Activated CD8-positive, alpha-beta T cell treated with anti-CD3 and anti-CD28 coated beads, Interleukin-2, amount 10 ng/mL, durations not matched to agents 7 days and 5 days (primary cell): ENCODE measurements around the gene IL1R1. TPM values are rescaled to one million over a fixed set of nuclear protein-coding genes. Genes with fewer than 3 reads are reported as not detected.
A peak's percentile ranks its signal among the peaks of the same experiment; 100 is the strongest.

ENCODE experiments used
- ATAC-seq: fragments of 150-1000 bp; cut with Tn5 transposase; one replicate; pipeline ENCODE4 v1.10.0; 2021; ENCODE audit warnings: moderate library complexity
- CTCF ChIA-PET: fragments of 350-600 bp; sonication (Branson Sonifier 250); formaldehyde crosslinking; loops from one replicate; lab custom pipeline; 2021; ENCODE audit warnings: antibody characterized with exemption; lab: Charles Lee
- POLR2A ChIA-PET: fragments of 350-600 bp; sonication (Branson Sonifier 250); formaldehyde crosslinking; loops from one replicate; lab custom pipeline; 2021; ENCODE audit warnings: antibody characterized with exemption; lab: Charles Lee
- DNase-seq: peaks from one replicate; pipeline ENCODE4 v3.0.0-alpha.2; 2020
- H3K27ac Mint-ChIP-seq: one replicate; pipeline ENCODE4 v1.8.0; 2021; ENCODE audit warnings: mild to moderate bottlenecking, mixed read lengths
- H3K27me3 Mint-ChIP-seq: one replicate; pipeline ENCODE4 v1.8.0; 2021; ENCODE audit warnings: low read depth, mixed read lengths
- H3K36me3 Mint-ChIP-seq: one replicate; pipeline ENCODE4 v1.8.0; 2021; ENCODE audit warnings: low read depth, mixed read lengths
- H3K4me1 Mint-ChIP-seq: one replicate; pipeline ENCODE4 v1.8.0; 2021; ENCODE audit warnings: low read depth, mixed read lengths
- H3K4me3 Mint-ChIP-seq: one replicate; pipeline ENCODE4 v1.8.0; 2021; ENCODE audit warnings: mild to moderate bottlenecking, mixed read lengths
- H3K9me3 Mint-ChIP-seq: one replicate; pipeline ENCODE4 v1.8.0; 2022; ENCODE audit warnings: mixed read lengths; ENCODE audit not compliant: insufficient read depth
- total RNA-seq, 2 experiments: library from RNA; stranded (reverse); gene quantifications; one replicate each; pipeline ENCODE4 v1.2.3, GENCODE V29; 2021

Gene IL1R1
- total RNA-seq, 2 experiments from 2014 or later, result not detected

DNA sequence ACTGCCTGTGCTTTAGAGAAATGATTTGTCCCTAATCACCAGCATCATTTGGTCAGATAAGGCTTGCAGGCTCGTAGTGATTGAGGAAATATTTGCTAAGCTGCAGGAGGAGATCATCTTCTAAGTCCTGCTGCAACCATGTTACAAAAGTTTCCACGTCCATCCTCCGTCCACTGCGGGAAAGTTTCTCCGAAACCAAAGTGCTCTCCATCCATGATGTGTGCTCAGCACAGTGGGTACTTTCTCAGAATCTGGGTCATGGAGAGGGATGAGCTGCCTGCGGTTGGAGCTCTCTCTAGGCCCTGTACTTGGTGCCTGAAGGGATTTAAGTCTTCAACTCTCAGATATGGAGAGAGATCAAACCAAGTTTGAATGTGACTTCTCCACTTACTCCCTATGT, 83.6 kb downstream of the IL1R1 start:
- Mint-ChIP-seq H3K9me3 (peaks cover 5% of the 10 kb centered on the region), H3K4me1 (peaks cover 66% of the 10 kb centered on the region), H3K4me3 (no peak overlapping the region), H3K36me3 (peaks cover 3% of the 10 kb centered on the region), H3K27me3 (peaks cover under 1% of the 10 kb centered on the region), H3K27ac (peak overlapping the region; percentile 84)
- DNase-seq (no peak), ATAC-seq (no peak)
- POLR2A ChIA-PET, result no interaction called here
- CTCF ChIA-PET, result interaction anchor here (0.7 to 2.1 kb wide), 2 partner anchors 15 to 217 kb away, joined by 3 to 21 read pairs; no protein-coding TSS in a partner anchor

DNA sequence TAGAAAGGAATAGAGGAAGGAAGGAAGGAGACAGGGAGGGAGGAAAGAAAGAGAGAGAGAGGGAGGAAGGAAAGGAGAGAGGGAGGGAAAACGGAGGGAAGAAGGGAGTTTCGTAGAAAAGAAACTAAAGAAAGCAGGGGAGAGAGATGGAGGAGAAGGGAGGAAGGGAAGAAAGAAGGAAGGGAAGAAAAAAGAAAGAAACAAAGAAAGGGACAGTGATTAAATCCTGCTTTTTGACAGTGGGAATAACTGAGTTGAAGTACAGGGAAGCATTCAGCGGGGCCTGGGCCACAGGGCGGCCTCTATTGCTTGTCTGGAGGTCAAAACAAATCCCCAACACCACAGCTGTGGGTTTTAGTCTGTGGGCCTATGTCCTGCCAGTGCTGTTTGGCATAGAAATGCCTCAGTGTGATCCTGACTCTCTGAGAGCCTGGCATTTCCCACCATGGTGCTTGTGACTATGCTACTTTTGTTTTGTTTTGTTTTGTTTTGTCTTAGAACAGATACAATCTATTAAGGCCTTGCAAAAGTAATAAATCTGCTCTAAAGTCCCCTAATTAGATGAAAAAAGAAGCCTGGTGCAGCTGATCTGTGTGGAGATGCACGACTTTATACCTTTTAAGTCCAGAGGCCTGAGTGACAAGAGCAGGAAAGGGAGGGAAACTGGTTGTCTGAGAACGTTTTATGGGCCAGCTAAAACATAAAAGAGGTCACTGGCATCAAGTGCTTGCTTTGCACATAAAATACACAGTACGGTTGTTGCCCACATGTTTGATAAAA, 84.3 kb downstream of the IL1R1 start:
- Mint-ChIP-seq H3K4me1 (peaks cover 68% of the 10 kb centered on the region), H3K9me3 (peaks cover 5% of the 10 kb centered on the region), H3K27me3 (no peaks in the 10 kb centered on the region), H3K27ac (peak overlapping the region; percentile 84), H3K4me3 (no peak overlapping the region), H3K36me3 (peaks cover 3% of the 10 kb centered on the region)
- ChIA-PET POLR2A (interaction anchor here (0.6 kb wide), 1 partner anchor 50 kb away, joined by 4 read pairs; no protein-coding TSS in a partner anchor), CTCF (interaction anchor here (0.7 to 2.1 kb wide), 2 partner anchors 14 to 216 kb away, joined by 3 to 21 read pairs; no protein-coding TSS in a partner anchor)
- DNase-seq (no peak), ATAC-seq (no peak)

DNA sequence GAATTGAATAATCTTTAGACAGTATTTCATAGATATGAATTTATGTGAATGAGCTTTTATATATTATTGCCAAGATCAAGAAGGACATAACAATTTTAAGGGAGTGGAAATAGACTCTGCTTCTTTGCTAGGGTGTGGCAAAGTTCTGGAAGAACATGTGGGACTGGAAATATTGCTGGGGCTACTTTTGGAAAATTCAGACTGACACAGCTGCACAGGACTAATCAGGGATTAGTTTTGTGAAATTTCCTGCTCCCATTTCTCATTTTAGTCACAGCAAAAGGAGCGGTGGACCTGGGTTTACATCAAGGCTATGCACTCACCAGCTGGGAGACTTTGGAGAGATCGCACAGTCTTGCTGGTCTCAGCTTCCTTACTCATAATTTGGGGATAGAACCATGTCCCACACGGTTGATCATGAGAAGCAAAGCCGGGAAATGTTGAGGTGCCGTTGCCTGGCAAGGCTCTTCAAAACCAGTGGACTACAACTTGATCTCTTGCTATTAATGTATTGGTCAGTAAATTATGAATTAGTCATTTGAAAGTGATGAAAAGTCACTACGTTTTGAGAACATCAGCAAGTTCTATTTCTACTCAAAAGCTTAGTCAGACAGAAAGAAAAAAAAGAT, 86.7 kb downstream of the IL1R1 start:
- no peak overlapping the region for H3K27ac Mint-ChIP-seq
- ATAC-seq, result no peak
- H3K4me3 Mint-ChIP-seq, result no peak overlapping the region
- CTCF ChIA-PET, result interaction anchor here (0.7 to 1.2 kb wide), 3 partner anchors 23 to 1603 kb away, joined by 3 read pairs; no protein-coding TSS in a partner anchor
- H3K36me3 Mint-ChIP-seq, result peaks cover 3% of the 10 kb centered on the region
- POLR2A ChIA-PET, result no interaction called here
- no peaks in the 10 kb centered on the region for H3K9me3 Mint-ChIP-seq
- H3K27me3 Mint-ChIP-seq, result no peaks in the 10 kb centered on the region
- peaks cover 66% of the 10 kb centered on the region for H3K4me1 Mint-ChIP-seq
- no peak for DNase-seq

Other genes with a start within 250 kb of the IL1R1 start
- not detected for gene IL1R2, start 150.8 kb upstream of the IL1R1 start, total RNA-seq
- gene IL1RL2, start 44.3 kb downstream of the IL1R1 start, total RNA-seq, result not detected
- under 1 TPM; 0.13 to 0.21 TPM for gene IL1RL1, start 168.8 kb downstream of the IL1R1 start, total RNA-seq
- gene IL18R1, start 213.1 kb downstream of the IL1R1 start, total RNA-seq, result 10 to 100 TPM; 50.2 to 53.1 TPM